OCI-LY7 (cell line): ENCODE results near the gene PUDP.

Experiments
- CTCF ChIP-seq: fragments of 200-600 bp; sonication (generic); conservative IDR thresholded peaks from 2 replicates; pipeline ENCODE4 v1.5.1; 2014; ENCODE audit warnings: mild to moderate bottlenecking, antibody characterized with exemption, low read length, moderate library complexity, mixed read lengths
- EZH2phosphoT487 ChIP-seq: fragments of 200-600 bp; sonication (generic); IDR thresholded peaks from 2 replicates; pipeline ENCODE4 v1.6.1; 2018; ENCODE audit warnings: low read depth, borderline replicate concordance, mild to moderate bottlenecking, mixed run types, antibody characterized with exemption, low read length, moderate library complexity, mixed read lengths

DNA sequence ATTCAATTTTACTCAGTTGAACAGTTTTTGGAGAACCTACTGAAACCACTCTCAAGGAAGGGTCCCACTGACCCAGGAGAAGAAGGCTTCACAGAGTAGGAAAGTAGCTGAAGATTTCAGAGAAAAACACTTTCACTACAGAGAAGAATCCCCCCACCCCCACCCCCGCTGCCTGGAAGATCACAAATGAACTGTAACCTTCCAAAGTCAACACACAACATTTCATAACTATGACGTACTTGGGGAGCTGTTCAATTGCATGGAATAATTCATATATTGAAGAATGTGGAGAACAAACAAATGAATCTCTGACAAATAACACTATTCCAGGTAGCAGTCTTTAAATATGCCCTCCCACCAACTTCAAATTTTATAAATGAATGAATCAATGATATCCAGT is 86.5 kb downstream of the PUDP start:
- no peak for TF ChIP-seq CTCF
- TF ChIP-seq EZH2phosphoT487: no peak
